Prostate gland (tissue), 2 donors: ENCODE results near the gene ELMOD1.

ENCODE experiments used
- CTCF ChIP-seq, 4 experiments: fragments of 200-600 bp in 2 of 4; fragments of 450-650 bp in 2 of 4; sonication (generic) in 2 of 4; IDR thresholded peaks; 1 replicate in 3 of 4; 2 replicates in 1 of 4; pipeline ENCODE4 v1.5.1; 2016 to 2019; ENCODE audit warnings: antibody characterized with exemption in 4 of 4, mild to moderate bottlenecking in 2 of 4, moderate library complexity in 2 of 4
- POLR2A ChIP-seq: fragments of 450-650 bp; IDR thresholded peaks from one replicate; pipeline ENCODE4 v1.6.1; 2016; ENCODE audit warnings: antibody characterized with exemption, mild to moderate bottlenecking
- POLR2AphosphoS5 ChIP-seq: sonication (generic); formaldehyde crosslinking; IDR thresholded peaks from one replicate; pipeline ENCODE4 v1.6.1; 2017; ENCODE audit warnings: antibody characterized with exemption

GRCh38 chr11:107676336-107677057 is 85.5 kb downstream of the ELMOD1 start:
- TF ChIP-seq CTCF (IDR thresholded peaks at IDR 0.05) (no peak), POLR2AphosphoS5 (no peak), POLR2A (no peak)
